Endodermal cell (in vitro differentiated cells): ENCODE measurements around the gene ALOX15B. TPM values are rescaled to one million over a fixed set of nuclear protein-coding genes. Genes with fewer than 3 reads are reported as not detected.
A peak's percentile ranks its signal among the peaks of the same experiment; 100 is the strongest.

Source experiments
- DNase-seq: peaks from one replicate; pipeline ENCODE4 v3.0.0-alpha.2; 2017
- H3K27ac ChIP-seq: 2 replicates; pipeline ENCODE4 v1.5.1; 2013; ENCODE audit warnings: mild to moderate bottlenecking, low read depth, low read length, moderate library complexity
- H3K27me3 ChIP-seq: 2 replicates; pipeline ENCODE4 v1.6.1; 2013; ENCODE audit warnings: mild to moderate bottlenecking, low read length, moderate library complexity; ENCODE audit not compliant: insufficient read depth, control insufficient read depth, poor library complexity, severe bottlenecking
- H3K36me3 ChIP-seq: 2 replicates; pipeline ENCODE4 v1.7.0; 2013; ENCODE audit warnings: mild to moderate bottlenecking, low read length, moderate library complexity; ENCODE audit not compliant: control insufficient read depth, insufficient read depth
- H3K4me1 ChIP-seq: one replicate; pipeline ENCODE4 v1.7.0; 2013; ENCODE audit warnings: low read length; ENCODE audit not compliant: control insufficient read depth, insufficient read depth
- H3K4me3 ChIP-seq: 2 replicates; pipeline ENCODE4 v1.5.1; 2013; ENCODE audit warnings: mild to moderate bottlenecking, low read length, moderate library complexity
- H3K9ac ChIP-seq: 2 replicates; pipeline ENCODE4 v1.6.1; 2013; ENCODE audit warnings: mild to moderate bottlenecking, low read length, moderate library complexity; ENCODE audit not compliant: poor library complexity, severe bottlenecking; ENCODE audit errors: extremely low read depth
- H3K9me3 ChIP-seq: 2 replicates; pipeline ENCODE4 v1.6.1; 2013; ENCODE audit warnings: mild to moderate bottlenecking, low read length, moderate library complexity; ENCODE audit not compliant: control insufficient read depth
- H3K27ac Mint-ChIP-seq: 2 replicates; pipeline ENCODE4 v1.8.0; 2020; ENCODE audit warnings: mixed read lengths
- H3K27me3 Mint-ChIP-seq: 2 replicates; pipeline ENCODE4 v1.8.0; 2021; ENCODE audit warnings: mild to moderate bottlenecking, mixed read lengths; ENCODE audit not compliant: insufficient read depth
- H3K36me3 Mint-ChIP-seq: 2 replicates; pipeline ENCODE4 v1.8.0; 2020; ENCODE audit warnings: low read depth, mixed read lengths
- H3K4me1 Mint-ChIP-seq: 2 replicates; pipeline ENCODE4 v1.8.0; 2020; ENCODE audit warnings: mixed read lengths
- H3K4me3 Mint-ChIP-seq: 2 replicates; pipeline ENCODE4 v1.8.0; 2020; ENCODE audit warnings: mild to moderate bottlenecking, moderate library complexity, mixed read lengths
- H3K9me3 Mint-ChIP-seq: 2 replicates; pipeline ENCODE4 v1.8.0; 2020; ENCODE audit warnings: mild to moderate bottlenecking, mixed read lengths
- WGBS, 2 experiments: methylation state at CpG; one replicate each; pipeline versions ENCODE4 v1.1.5 to v1.1.7; 2013; ENCODE audit warnings: missing lambda C conversion rate in 2 of 2, mixed read lengths in 1 of 2; ENCODE audit not compliant: insufficient coverage in 1 of 2, insufficient read length in 1 of 2; 5-methylcytosine and 5-hydroxymethylcytosine counted together
- total RNA-seq, 2 donors: library from RNA; stranded (reverse); fragmentation: NEBNext Ultra II Directional in 1 of 2; extraction: Animal tissue kit (Norgen Biotek cat#: 25700) in 1 of 2; gene quantifications; 2 replicates in 1 of 2; 3 replicates in 1 of 2; pipeline ENCODE4 v1.2.1, GENCODE V29; 2021
- TF ChIP-seq, protein P1 (sequence below): fragments of 200-600 bp; sonication (generic); conservative IDR thresholded peaks from 2 replicates; pipeline ENCODE4 v1.5.0; 2021; ENCODE audit warnings: antibody characterized with exemption, mild to moderate bottlenecking

The ALOX15B gene
- total RNA-seq, 2 donors from 2014 or later: not detected

DNA sequence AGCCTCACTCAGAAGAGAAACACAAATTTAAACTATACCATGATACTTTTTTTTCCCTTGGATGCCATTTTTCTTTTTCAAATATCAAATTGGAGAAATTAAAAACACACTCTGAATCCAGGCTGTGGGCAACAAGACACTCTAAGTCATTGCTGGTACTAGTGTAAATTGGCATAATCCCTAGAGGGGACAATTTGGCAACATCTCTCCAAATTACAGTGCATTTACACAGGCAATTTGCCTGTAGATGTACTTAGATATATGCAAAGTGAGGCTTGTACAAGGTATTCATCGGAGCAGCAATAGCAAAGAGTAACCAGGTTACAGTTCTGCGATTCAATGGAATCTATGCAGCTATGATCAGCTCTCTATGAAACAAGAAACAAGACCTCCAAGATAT is 43.1 kb upstream of the ALOX15B start:
- H3K4me1 Mint-ChIP-seq: peaks cover 2% of the 10 kb centered on the region

GRCh38 chr17:7997186-7997585 is 41.7 kb upstream of the ALOX15B start:
- no peak overlapping the region for H3K4me3 Mint-ChIP-seq
- no peaks in the 10 kb centered on the region for H3K4me1 ChIP-seq
- peaks cover 36% of the 10 kb centered on the region for H3K27me3 Mint-ChIP-seq

More for the DNA sequence above, 43.1 kb upstream of the ALOX15B start:
- 97 to 100% methylated on average over 2 of the region's 2 CpGs for WGBS, 2 experiments
- Mint-ChIP-seq H3K27me3 (peaks cover 30% of the 10 kb centered on the region), H3K27ac (no peak overlapping the region), H3K4me3 (no peak overlapping the region), H3K36me3 (no peaks in the 10 kb centered on the region), H3K9me3 (peaks cover under 1% of the 10 kb centered on the region)
- Histone ChIP-seq H3K36me3 (no peaks in the 10 kb centered on the region), H3K27ac (no peak overlapping the region), H3K4me3 (no peak overlapping the region), H3K9me3 (no peaks in the 10 kb centered on the region), H3K4me1 (no peaks in the 10 kb centered on the region), H3K27me3 (peaks cover 19% of the 10 kb centered on the region), H3K9ac (no peak overlapping the region)
- TF ChIP-seq, protein P1, sequence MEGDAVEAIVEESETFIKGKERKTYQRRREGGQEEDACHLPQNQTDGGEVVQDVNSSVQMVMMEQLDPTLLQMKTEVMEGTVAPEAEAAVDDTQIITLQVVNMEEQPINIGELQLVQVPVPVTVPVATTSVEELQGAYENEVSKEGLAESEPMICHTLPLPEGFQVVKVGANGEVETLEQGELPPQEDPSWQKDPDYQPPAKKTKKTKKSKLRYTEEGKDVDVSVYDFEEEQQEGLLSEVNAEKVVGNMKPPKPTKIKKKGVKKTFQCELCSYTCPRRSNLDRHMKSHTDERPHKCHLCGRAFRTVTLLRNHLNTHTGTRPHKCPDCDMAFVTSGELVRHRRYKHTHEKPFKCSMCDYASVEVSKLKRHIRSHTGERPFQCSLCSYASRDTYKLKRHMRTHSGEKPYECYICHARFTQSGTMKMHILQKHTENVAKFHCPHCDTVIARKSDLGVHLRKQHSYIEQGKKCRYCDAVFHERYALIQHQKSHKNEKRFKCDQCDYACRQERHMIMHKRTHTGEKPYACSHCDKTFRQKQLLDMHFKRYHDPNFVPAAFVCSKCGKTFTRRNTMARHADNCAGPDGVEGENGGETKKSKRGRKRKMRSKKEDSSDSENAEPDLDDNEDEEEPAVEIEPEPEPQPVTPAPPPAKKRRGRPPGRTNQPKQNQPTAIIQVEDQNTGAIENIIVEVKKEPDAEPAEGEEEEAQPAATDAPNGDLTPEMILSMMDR: no peak
- DNase-seq: no peak

DNA sequence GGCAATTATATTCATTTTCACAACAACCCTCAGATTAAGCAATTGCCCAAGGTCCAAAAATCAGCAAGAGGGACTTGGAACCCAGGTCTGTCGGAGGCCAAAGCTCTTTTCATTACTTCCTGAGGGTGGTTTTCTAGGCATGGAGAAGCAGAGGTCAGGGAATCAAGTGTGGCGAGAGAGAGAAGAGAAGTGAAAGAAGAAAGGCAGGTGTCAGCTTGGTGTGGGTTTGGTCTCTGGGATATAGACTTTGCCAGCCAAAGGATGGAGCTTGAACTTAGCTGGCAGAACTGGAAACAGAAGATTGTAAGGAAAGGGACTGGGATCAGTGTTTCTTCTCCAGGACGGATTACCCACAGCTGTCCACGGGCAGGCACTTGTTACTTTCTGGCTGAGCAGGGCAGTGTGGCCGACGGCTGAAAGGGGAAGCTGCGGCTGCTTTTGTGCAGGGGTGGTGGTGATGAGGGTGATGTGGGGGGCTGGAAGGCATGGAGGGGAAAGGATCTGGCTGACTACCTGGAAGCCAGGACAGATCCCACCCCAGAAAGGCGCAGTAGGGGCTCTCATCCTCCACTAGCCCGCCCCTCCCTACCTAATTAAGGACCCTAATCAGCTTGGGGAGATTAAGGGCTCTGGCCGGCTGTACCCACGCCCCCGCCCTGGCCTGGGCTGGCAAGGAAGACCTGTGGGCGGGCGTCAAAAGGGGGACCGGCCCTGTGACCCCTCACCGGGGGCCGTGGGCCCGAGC is 36.7 kb upstream of the ALOX15B start, which contains the start of gene GUCY2D:
Gene GUCY2D (plus strand): TSS at position 640 of the 745 bp plus-strand sequence. CDS start 433 bp downstream, outside the sequence.
- Mint-ChIP-seq H3K4me1 (peaks cover 8% of the 10 kb centered on the region), H3K27ac (no peak within 1 kb of the TSS), H3K36me3 (no peaks in the 10 kb centered on the region), H3K4me3 (peak within 1 kb of the TSS; percentile 41), H3K9me3 (no peaks in the 10 kb centered on the region), H3K27me3 (peaks cover 67% of the 10 kb centered on the region)
- H3K9me3 ChIP-seq: no peaks in the 10 kb centered on the region
- peaks cover 73% of the 10 kb centered on the region for H3K27me3 ChIP-seq
- TF ChIP-seq, protein P1: no peak
- peak within 1 kb of the TSS; percentile 3 for H3K4me3 ChIP-seq
- WGBS, 2 experiments: 39% methylated on average over 10 to 18 of the region's 18 CpGs
- DNase-seq: no peak
- no peaks in the 10 kb centered on the region for H3K4me1 ChIP-seq
- H3K36me3 ChIP-seq: no peaks in the 10 kb centered on the region
- no peak within 1 kb of the TSS for H3K9ac ChIP-seq
- H3K27ac ChIP-seq: no peak within 1 kb of the TSS

More at GRCh38 chr17:7997186-7997585, 41.7 kb upstream of the ALOX15B start:
- Histone ChIP-seq H3K27ac (no peak overlapping the region), H3K9me3 (no peaks in the 10 kb centered on the region), H3K9ac (no peak overlapping the region), H3K4me3 (no peak overlapping the region), H3K36me3 (no peaks in the 10 kb centered on the region), H3K27me3 (peaks cover 33% of the 10 kb centered on the region)
- TF ChIP-seq, protein P1: peak; percentile 73
- WGBS, 2 experiments: 64 to 67% methylated on average over 4 to 5 of the region's 5 CpGs
- no peaks in the 10 kb centered on the region for H3K9me3 Mint-ChIP-seq
- H3K27ac Mint-ChIP-seq: no peak overlapping the region
- peak; percentile 90 for DNase-seq
- peaks cover 4% of the 10 kb centered on the region for H3K4me1 Mint-ChIP-seq
- H3K36me3 Mint-ChIP-seq: no peaks in the 10 kb centered on the region
